Gastroesophageal sphincter (tissue), 3 donors: Measurements from ENCODE around the gene CYP26C1.

ENCODE experiments used
- POLR2AphosphoS5 ChIP-seq: sonication (generic); formaldehyde crosslinking; IDR thresholded peaks from one replicate; pipeline ENCODE4 v1.6.1; 2017; ENCODE audit warnings: antibody characterized with exemption
- TF ChIP-seq, protein P1 (sequence below), 4 experiments: fragments of 200-600 bp in 2 of 4; fragments of 450-650 bp in 2 of 4; sonication (generic) in 1 of 4; IDR thresholded peaks; one replicate each; pipeline ENCODE4 v1.5.1; 2017 to 2019; ENCODE audit warnings: antibody characterized with exemption in 4 of 4, mild to moderate bottlenecking in 2 of 4, moderate library complexity in 2 of 4

DNA sequence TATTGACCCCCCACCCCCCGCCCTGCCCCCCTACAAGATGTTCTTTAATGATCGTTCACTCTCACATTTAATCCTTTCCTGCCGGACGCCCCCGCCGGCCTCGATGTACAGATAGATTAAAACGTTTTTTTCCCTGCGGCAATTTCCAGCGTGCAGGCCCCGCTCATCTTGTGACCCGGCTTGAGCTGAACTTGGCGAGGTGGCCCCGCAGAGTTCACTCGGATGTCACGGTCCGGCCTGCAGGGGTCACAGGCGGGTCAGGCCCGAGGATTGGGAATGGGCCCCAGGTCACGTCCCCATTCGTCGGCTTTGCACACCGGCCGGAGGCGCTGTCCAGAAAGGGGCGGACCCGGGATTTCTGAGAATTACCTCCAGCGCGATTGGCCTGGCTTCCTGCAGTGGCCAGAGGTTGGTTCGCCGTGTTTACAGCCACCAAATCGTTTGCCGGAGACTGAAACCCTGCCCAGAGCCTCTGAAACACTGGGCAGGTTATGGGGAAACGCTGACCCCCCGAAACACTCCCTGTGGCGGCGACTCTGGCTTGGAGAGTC is 11.2 kb downstream of the CYP26C1 start:
- TF ChIP-seq, protein P1, sequence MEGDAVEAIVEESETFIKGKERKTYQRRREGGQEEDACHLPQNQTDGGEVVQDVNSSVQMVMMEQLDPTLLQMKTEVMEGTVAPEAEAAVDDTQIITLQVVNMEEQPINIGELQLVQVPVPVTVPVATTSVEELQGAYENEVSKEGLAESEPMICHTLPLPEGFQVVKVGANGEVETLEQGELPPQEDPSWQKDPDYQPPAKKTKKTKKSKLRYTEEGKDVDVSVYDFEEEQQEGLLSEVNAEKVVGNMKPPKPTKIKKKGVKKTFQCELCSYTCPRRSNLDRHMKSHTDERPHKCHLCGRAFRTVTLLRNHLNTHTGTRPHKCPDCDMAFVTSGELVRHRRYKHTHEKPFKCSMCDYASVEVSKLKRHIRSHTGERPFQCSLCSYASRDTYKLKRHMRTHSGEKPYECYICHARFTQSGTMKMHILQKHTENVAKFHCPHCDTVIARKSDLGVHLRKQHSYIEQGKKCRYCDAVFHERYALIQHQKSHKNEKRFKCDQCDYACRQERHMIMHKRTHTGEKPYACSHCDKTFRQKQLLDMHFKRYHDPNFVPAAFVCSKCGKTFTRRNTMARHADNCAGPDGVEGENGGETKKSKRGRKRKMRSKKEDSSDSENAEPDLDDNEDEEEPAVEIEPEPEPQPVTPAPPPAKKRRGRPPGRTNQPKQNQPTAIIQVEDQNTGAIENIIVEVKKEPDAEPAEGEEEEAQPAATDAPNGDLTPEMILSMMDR (IDR thresholded peaks at IDR 0.05) = no peak
- TF ChIP-seq POLR2AphosphoS5 = no peak
